Esophagus muscularis mucosa (tissue), 3 donors: ENCODE results near the gene TSC2.

Source experiments
- CTCF ChIP-seq, 3 experiments: fragments of 200-600 bp in 2 of 3; fragments of 450-650 bp in 1 of 3; sonication (generic) in 2 of 3; IDR thresholded peaks; one replicate each; pipeline ENCODE4 v1.5.1; 2017 to 2019; ENCODE audit warnings: antibody characterized with exemption in 3 of 3, mild to moderate bottlenecking in 2 of 3, moderate library complexity in 1 of 3
- EP300 ChIP-seq: sonication (generic); formaldehyde crosslinking; IDR thresholded peaks from one replicate; pipeline ENCODE4 v1.6.1; 2017; ENCODE audit warnings: antibody characterized with exemption

DNA sequence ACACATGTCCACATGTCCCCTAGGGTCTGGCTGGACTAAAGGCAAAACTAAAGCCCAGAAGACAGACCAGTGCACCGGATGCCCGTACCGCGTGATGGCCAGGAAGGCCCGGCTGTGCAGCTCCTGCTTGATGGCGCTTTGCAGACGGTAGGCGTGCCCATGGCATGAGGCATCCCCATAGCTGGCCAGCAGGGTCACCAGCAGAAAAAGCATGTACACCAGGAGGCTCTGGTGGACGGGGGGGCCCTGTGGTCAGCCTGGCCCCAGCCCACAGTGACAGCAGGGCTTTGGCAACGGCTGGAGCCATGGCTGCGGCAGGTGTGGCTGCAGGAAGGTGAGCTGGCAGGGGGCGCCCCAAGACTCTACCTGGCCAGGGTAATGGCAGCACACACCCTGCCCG is 45.1 kb downstream of the TSC2 start:
- TF ChIP-seq CTCF (IDR thresholded peaks at IDR 0.05) = no peak
- TF ChIP-seq EP300 = no peak
